Adrenal gland (tissue), 12 donors: Measurements from ENCODE around the gene MACF1. TPM values are rescaled to one million over a fixed set of nuclear protein-coding genes. Genes with fewer than 3 reads are reported as not detected.

Source experiments
- DNase-seq, 7 donors: peaks; one replicate each; pipeline ENCODE4 v3.0.0-alpha.2; 2019 to 2020
- H3K27ac ChIP-seq, 5 donors: fragments of 200-600 bp; sonication (generic) in 4 of 5; 1 replicate in 3 of 5; 2 replicates in 2 of 5; pipeline versions ENCODE4 v1.5.1 to v1.8.0; 2016 to 2020; ENCODE audit warnings: mild to moderate bottlenecking in 1 of 5
- H3K27me3 ChIP-seq: fragments of 200-600 bp; 2 replicates; pipeline ENCODE4 v1.8.0; 2021
- H3K36me3 ChIP-seq, 2 donors: fragments of 200-600 bp; replicated peaks in 1 of 2; 1 replicate in 1 of 2; 2 replicates in 1 of 2; pipeline versions ENCODE4 v1.5.1 to v1.8.0; 2018 to 2022
- H3K4me1 ChIP-seq, 2 donors: fragments of 200-600 bp; replicated peaks in 1 of 2; 1 replicate in 1 of 2; 2 replicates in 1 of 2; pipeline versions ENCODE4 v1.5.1 to v1.8.0; 2018 to 2021
- H3K4me3 ChIP-seq, 4 donors: fragments of 200-600 bp; sonication (generic) in 3 of 4; one replicate each; pipeline ENCODE4 v1.5.1; 2016 to 2018
- H3K9me3 ChIP-seq, 3 donors: fragments of 200-600 bp; sonication (generic) in 1 of 3; replicated peaks in 1 of 3; 1 replicate in 2 of 3; 2 replicates in 1 of 3; pipeline versions ENCODE4 v1.5.1 to v1.8.0; 2016 to 2021
- CTCF ChIP-seq, 6 experiments: fragments of 450-650 bp in 4 of 6; fragments of 200-600 bp in 2 of 6; sonication (generic) in 1 of 6; IDR thresholded peaks; 1 replicate in 5 of 6; 2 replicates in 1 of 6; pipeline versions ENCODE4 v1.5.1 to v1.8.0; 2016 to 2021; ENCODE audit warnings: antibody characterized with exemption in 6 of 6, mild to moderate bottlenecking in 2 of 6, moderate library complexity in 1 of 6
- POLR2A ChIP-seq, 2 donors: fragments of 450-650 bp; IDR thresholded peaks; one replicate each; pipeline ENCODE4 v1.6.1; 2017; ENCODE audit warnings: antibody characterized with exemption in 2 of 2, mild to moderate bottlenecking in 2 of 2, moderate library complexity in 1 of 2
- WGBS, 4 donors: extraction: QIAGEN DNeasy Blood & Tissue Kit in 2 of 4; methylation state at CpG; one replicate each; pipeline versions ENCODE4 v1.1.5 to v1.1.7; 2013 to 2017; 5-methylcytosine and 5-hydroxymethylcytosine counted together
- intact Hi-C, 2 donors: fragments of 100-400 bp; cut with DNase I; formaldehyde crosslinking; loops; one replicate each; pipeline versions ENCODE4 v1.14.1 to v1.15.0; 2022 to 2023
- polyA plus RNA-seq, 3 donors: library from polyadenylated mRNA; stranded (reverse); fragments of 200-250 nt in 2 of 3; fragments of 350-450 nt in 1 of 3; fragmentation: Illumina TruSeq in 1 of 3; extraction: RNeasy Lipid Tissue Mini Kit (QIAGEN cat#74804) in 1 of 3; gene quantifications; one replicate each; pipeline ENCODE4 v1.2.3, GENCODE V29; 2013 to 2014
- total RNA-seq, 9 donors: library from RNA; depleted of rRNA in 4 of 9; stranded (reverse); fragments of >200 nt in 4 of 9; fragments of 120-200 nt in 1 of 9; fragmentation: NEBNext Ultra II Directional in 1 of 9; extraction: Animal tissue kit (Norgen Biotek cat#: 25700) in 1 of 9; gene quantifications; one replicate each; pipeline versions ENCODE4 v1.1.0 to v1.2.4, GENCODE V29; 2013 to 2023
- donor health status: healthy with polysubstance abuse.
- donor health status: Bipolar disorder and iron deficiency.
- donor health status: DM: yes; HTN: yes; CAD: no.
- donor health status: DM: no; HTN: no; CAD: no.
- donor health status: DM: no; HTN: no; CAD: no.
- donor health status: DM: yes; HTN: yes; CAD: no.

The MACF1 gene
- total and polyA plus RNA-seq, 12 donors: 85.1 to 334 (median 219) TPM

- no peaks in the 10 kb centered on the region for H3K9me3 ChIP-seq
- TF ChIP-seq CTCF (IDR thresholded peaks at IDR 0.05): no peak
- no peak for TF ChIP-seq POLR2A (IDR thresholded peaks at IDR 0.05)
- no peaks in the 10 kb centered on the region for H3K27me3 ChIP-seq
- no peak for DNase-seq
- peaks cover 0 to 4% of the 10 kb centered on the region in 2 donors for H3K36me3 ChIP-seq
- H3K4me1 ChIP-seq: peaks cover 19 to 62% of the 10 kb centered on the region in 2 donors
- no peak overlapping the region for H3K4me3 ChIP-seq
- H3K27ac ChIP-seq: peak overlapping the region in 3 of 5 donors; percentile 21 to 59 (median 35)
- intact Hi-C loops: no loop called here
- WGBS, 4 donors: 33 to 42% (median 35%) methylated on average over 3 of the region's 3 CpGs
Observed at GRCh38 chr1:39272027-39272797, 67.7 kb downstream of the MACF1 start.

DNA sequence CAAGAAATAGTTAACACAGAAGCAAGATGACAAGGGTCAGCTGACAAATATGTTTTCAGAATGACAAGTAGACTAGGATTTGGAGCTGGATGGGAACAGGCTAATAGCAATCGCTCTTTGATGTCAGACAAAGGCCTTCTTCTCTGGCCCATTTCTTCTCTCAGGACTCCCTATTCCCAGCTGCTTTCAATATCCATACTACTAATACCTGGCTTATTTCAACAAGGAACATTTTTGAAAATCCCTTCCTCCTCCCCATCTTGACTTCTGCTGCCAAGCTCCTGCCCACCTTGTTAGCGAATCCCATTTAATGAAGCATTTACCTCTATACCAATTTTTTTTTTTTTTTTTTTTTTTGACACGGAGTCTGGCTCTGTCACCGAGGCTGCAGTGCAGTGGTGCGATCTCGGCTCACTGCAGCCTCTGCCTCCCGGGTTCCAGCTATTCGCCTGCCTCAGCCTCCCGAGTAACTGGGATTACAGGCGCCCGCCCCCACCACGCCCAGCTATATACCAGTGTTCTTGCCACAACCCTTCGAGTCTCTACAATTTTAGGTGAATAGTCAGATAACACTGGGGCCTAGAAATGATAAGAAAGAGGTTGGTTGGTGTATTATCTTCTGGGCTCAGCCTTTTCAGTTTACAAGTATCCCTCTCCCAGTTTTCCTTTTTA, 68.4 kb downstream of the MACF1 start:
- intact Hi-C loops: no loop called here
- no peak for DNase-seq
- peaks cover 19 to 60% of the 10 kb centered on the region in 2 donors for H3K4me1 ChIP-seq
- no peak overlapping the region for H3K4me3 ChIP-seq
- H3K27me3 ChIP-seq: no peaks in the 10 kb centered on the region
- H3K36me3 ChIP-seq: peaks cover 0 to 4% of the 10 kb centered on the region in 2 donors
- 82 to 89% (median 87%) methylated on average over 13 of the region's 13 CpGs for WGBS, 4 donors
- peak overlapping the region in 2 of 5 donors; percentile 21 to 59 for H3K27ac ChIP-seq
- no peaks in the 10 kb centered on the region for H3K9me3 ChIP-seq
- no peak for TF ChIP-seq CTCF (IDR thresholded peaks at IDR 0.05)
- no peak for TF ChIP-seq POLR2A (IDR thresholded peaks at IDR 0.05)

DNA sequence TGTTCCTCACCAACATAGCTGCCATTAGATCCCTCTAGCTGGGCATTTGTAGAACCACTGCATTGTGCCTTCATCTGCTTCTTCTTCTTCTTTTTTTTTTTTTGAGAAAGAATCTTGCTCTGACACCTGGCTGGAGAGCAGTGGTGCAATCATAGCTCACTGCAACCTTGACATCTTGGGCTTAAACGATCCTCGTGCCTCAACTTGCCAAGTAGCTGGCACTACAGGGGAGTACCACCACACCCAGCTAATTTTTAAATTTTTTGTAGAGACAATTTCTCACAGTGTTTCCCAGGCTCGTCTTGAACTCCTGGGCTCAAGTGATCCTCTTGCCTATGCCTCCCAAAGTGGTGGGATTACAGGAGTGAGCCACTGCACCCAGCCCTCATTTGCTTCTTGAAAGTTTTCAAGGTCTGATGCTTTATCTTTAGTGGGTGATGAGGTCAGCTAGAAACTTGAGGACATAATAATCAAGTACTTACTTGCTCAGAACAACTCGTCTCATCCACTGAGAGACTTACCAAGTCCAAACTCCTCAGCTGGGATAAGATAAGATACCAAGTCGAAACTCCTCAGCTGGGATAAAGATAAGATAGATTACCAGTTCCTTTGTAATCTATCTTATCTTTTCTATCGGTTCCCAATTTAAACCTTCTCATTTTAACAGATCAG, 71.5 kb downstream of the MACF1 start:
- TF ChIP-seq POLR2A (IDR thresholded peaks at IDR 0.05): no peak
- no peak for TF ChIP-seq CTCF (IDR thresholded peaks at IDR 0.05)
- peaks cover 11 to 44% of the 10 kb centered on the region in 2 donors for H3K4me1 ChIP-seq
- no peaks in the 10 kb centered on the region for H3K27me3 ChIP-seq
- 44 to 50% (median 48%) methylated on average over 6 of the region's 6 CpGs for WGBS, 4 donors
- no peaks in the 10 kb centered on the region for H3K36me3 ChIP-seq
- DNase-seq: no peak
- H3K9me3 ChIP-seq: no peaks in the 10 kb centered on the region
- H3K4me3 ChIP-seq: no peak overlapping the region
- intact Hi-C loops: no loop called here
- H3K27ac ChIP-seq: no peak overlapping the region

DNA sequence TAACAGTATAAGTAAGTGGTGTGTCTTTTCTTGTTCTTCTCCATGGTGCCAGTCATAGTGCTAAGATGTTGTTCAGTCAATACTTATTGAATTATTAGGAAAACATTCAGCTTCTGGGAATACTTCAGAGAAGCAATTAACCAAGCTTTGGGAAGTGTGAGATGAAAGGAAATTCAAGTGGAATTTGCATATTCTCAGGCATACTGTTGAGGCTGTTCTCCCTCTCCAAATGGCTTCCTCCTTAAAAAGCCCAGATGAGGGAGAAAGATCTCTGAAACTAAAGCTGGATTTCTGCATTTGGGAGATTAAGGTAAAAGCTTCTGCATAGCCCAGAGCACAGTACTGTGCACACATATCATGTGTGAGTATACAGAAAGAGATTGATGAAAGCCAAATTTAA, 73.4 kb downstream of the MACF1 start:
- Histone ChIP-seq H3K27ac (no peak overlapping the region), H3K27me3 (no peaks in the 10 kb centered on the region), H3K36me3 (peaks cover 0 to 1% of the 10 kb centered on the region in 2 donors), H3K4me1 (peaks cover 11 to 34% of the 10 kb centered on the region in 2 donors), H3K4me3 (no peak overlapping the region), H3K9me3 (no peaks in the 10 kb centered on the region)
- no peak for TF ChIP-seq POLR2A (IDR thresholded peaks at IDR 0.05)
- TF ChIP-seq CTCF (IDR thresholded peaks at IDR 0.05): no peak
- intact Hi-C loops: no loop called here
- DNase-seq: no peak
